GM21367 (cell line): ENCODE measurements around the gene GPR151.
"Not testable (repeated sequence)": the region's sequence is repeated elsewhere in the genome, so short reads cannot be mapped to it uniquely, and the experiment has no call there.

Source experiments
- ATAC-seq: cut with Tn5 transposase; IDR thresholded peaks from one replicate; pipeline ENCODE4 v1.9.1; 2021; ENCODE audit not compliant: unreplicated experiment

The GPR151 gene

GRCh38 chr5:146516151-146516475 is at the start of gene GPR151:
Gene GPR151, minus strand, starts transcription at chr5:146516190. Its CDS starts 77 bp downstream, at chr5:146516113.
- no peak for ATAC-seq

- ATAC-seq: no peak
These were observed 48.2 kb upstream of the GPR151 start for GRCh38 chr5:146564007-146564762.

- no peak for ATAC-seq
These were observed 46.5 kb upstream of the GPR151 start for GRCh38 chr5:146562461-146562860.

GRCh38 chr5:146561711-146562110 is 45.7 kb upstream of the GPR151 start:
- no peak for ATAC-seq

GRCh38 chr5:146560205-146560812 is 44.3 kb upstream of the GPR151 start:
- ATAC-seq: no peak

GRCh38 chr5:146556884-146557283 is 40.9 kb upstream of the GPR151 start:
- ATAC-seq: not testable (repeated sequence)

GRCh38 chr5:146553446-146553845 is 37.5 kb upstream of the GPR151 start:
- no peak for ATAC-seq

GRCh38 chr5:146549615-146550014 is 33.6 kb upstream of the GPR151 start:
- no peak for ATAC-seq

GRCh38 chr5:146548781-146549449 is 32.9 kb upstream of the GPR151 start:
- ATAC-seq: no peak

GRCh38 chr5:146544232-146544631 is 28.2 kb upstream of the GPR151 start:
- no peak for ATAC-seq

GRCh38 chr5:146541958-146542849 is 26.2 kb upstream of the GPR151 start:
- ATAC-seq: peak; percentile 98

GRCh38 chr5:146540414-146540813 is 24.4 kb upstream of the GPR151 start:
- no peak for ATAC-seq

- no peak for ATAC-seq
These were observed 24.0 kb upstream of the GPR151 start for GRCh38 chr5:146539973-146540372.

- no peak for ATAC-seq
These were observed 22.4 kb upstream of the GPR151 start for GRCh38 chr5:146538432-146538831.

GRCh38 chr5:146533882-146534281 is 17.9 kb upstream of the GPR151 start:
- no peak for ATAC-seq

GRCh38 chr5:146533260-146533857 is 17.4 kb upstream of the GPR151 start:
- peak; percentile 98 for ATAC-seq

- no peak for ATAC-seq
These were observed 14.0 kb upstream of the GPR151 start for GRCh38 chr5:146529984-146530383.

GRCh38 chr5:146528236-146528635 is 12.2 kb upstream of the GPR151 start:
- no peak for ATAC-seq

GRCh38 chr5:146527785-146528184 is 11.8 kb upstream of the GPR151 start:
- ATAC-seq: no peak

GRCh38 chr5:146523698-146524097 is 7.7 kb upstream of the GPR151 start:
- ATAC-seq: no peak
